ENCODE results near the gene RALGAPB.

- TF ChIP-seq CTCF (tag by site-specific recombination; IDR thresholded peaks at IDR 0.05) (no peak), TCF7L2 (IDR thresholded peaks at IDR 0.05; ENCODE audit: borderline replicate concordance, low read depth, low read length) (no peak), ZSCAN30 (tag by site-specific recombination; IDR thresholded peaks at IDR 0.05) (no peak), ZNF19 (tag by site-specific recombination; IDR thresholded peaks at IDR 0.05; ENCODE audit: low read depth) (no peak), ZNF354C (tag by site-specific recombination; IDR thresholded peaks at IDR 0.05; ENCODE audit: borderline replicate concordance, low read depth) (no peak), ZNF114 (tag by site-specific recombination; IDR thresholded peaks at IDR 0.05) (no peak), SP2 (tag by site-specific recombination; IDR thresholded peaks at IDR 0.05) (no peak), ZBTB11 (tag by site-specific recombination; conservative IDR thresholded peaks at IDR 0.05; ENCODE audit: low read depth) (no peak)
- TF ChIP-seq, protein P1, sequence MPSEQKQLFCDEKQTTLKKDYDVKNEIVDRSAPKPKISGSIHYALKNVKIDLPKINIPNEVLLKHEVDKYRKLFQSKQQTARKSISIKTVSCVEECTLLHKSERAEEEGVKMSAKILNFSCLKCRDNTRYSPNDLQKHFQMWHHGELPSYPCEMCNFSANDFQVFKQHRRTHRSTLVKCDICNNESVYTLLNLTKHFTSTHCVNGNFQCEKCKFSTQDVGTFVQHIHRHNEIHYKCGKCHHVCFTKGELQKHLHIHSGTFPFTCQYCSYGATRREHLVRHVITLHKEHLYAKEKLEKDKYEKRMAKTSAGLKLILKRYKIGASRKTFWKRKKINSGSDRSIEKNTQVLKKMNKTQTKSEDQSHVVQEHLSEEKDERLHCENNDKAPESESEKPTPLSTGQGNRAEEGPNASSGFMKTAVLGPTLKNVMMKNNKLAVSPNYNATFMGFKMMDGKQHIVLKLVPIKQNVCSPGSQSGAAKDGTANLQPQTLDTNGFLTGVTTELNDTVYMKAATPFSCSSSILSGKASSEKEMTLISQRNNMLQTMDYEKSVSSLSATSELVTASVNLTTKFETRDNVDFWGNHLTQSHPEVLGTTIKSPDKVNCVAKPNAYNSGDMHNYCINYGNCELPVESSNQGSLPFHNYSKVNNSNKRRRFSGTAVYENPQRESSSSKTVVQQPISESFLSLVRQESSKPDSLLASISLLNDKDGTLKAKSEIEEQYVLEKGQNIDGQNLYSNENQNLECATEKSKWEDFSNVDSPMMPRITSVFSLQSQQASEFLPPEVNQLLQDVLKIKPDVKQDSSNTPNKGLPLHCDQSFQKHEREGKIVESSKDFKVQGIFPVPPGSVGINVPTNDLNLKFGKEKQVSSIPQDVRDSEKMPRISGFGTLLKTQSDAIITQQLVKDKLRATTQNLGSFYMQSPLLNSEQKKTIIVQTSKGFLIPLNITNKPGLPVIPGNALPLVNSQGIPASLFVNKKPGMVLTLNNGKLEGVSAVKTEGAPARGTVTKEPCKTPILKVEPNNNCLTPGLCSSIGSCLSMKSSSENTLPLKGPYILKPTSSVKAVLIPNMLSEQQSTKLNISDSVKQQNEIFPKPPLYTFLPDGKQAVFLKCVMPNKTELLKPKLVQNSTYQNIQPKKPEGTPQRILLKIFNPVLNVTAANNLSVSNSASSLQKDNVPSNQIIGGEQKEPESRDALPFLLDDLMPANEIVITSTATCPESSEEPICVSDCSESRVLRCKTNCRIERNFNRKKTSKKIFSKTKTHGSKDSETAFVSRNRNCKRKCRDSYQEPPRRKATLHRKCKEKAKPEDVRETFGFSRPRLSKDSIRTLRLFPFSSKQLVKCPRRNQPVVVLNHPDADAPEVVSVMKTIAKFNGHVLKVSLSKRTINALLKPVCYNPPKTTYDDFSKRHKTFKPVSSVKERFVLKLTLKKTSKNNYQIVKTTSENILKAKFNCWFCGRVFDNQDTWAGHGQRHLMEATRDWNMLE (tag by site-specific recombination; conservative IDR thresholded peaks at IDR 0.05; ENCODE audit: low read depth) = no peak
Observed at GRCh38 chr20:38620441-38620840, 147.8 kb downstream of the RALGAPB start.

Data from HEK293 (cell line).